Mesothelial cell of epicardium (in vitro differentiated cells): ENCODE measurements around the gene ZNF83. TPM values are rescaled to one million over a fixed set of nuclear protein-coding genes. Genes with fewer than 3 reads are reported as not detected.
"Not testable (repeated sequence)": the region's sequence is repeated elsewhere in the genome, so short reads cannot be mapped to it uniquely, and the experiment has no call there.

Source experiments
- DNase-seq, 2 experiments: peaks; one replicate each; pipeline ENCODE4 v3.0.0; 2021; ENCODE audit warnings: low spot score in 2 of 2; ENCODE audit not compliant: unreplicated experiment in 2 of 2
- H3K27ac Mint-ChIP-seq: 2 replicates; pipeline ENCODE4 v1.8.0; 2021; ENCODE audit warnings: mixed read lengths
- H3K27me3 Mint-ChIP-seq: 2 replicates; pipeline ENCODE4 v1.8.0; 2021; ENCODE audit warnings: low read depth, mixed read lengths
- H3K36me3 Mint-ChIP-seq: 2 replicates; pipeline ENCODE4 v1.8.0; 2021; ENCODE audit warnings: mixed read lengths
- H3K4me1 Mint-ChIP-seq: 2 replicates; pipeline ENCODE4 v1.8.0; 2021; ENCODE audit warnings: mixed read lengths
- H3K4me3 Mint-ChIP-seq: 2 replicates; pipeline ENCODE4 v1.8.0; 2021; ENCODE audit warnings: mild to moderate bottlenecking, moderate library complexity, mixed read lengths
- H3K9me3 Mint-ChIP-seq: 2 replicates; pipeline ENCODE4 v1.8.0; 2021; ENCODE audit warnings: mixed read lengths
- total RNA-seq: library from RNA; stranded (reverse); gene quantifications from 3 replicates; pipeline ENCODE4 v1.2.1, GENCODE V29; 2021
- TF ChIP-seq, protein P1 (sequence below): fragments of 200-600 bp; sonication (generic); IDR thresholded peaks from one replicate; pipeline ENCODE4 v1.5.0; 2021; ENCODE audit warnings: antibody characterized with exemption; ENCODE audit not compliant: unreplicated experiment

Gene ZNF83
- total RNA-seq, 1 donor from 2014 or later = 143 TPM

DNA sequence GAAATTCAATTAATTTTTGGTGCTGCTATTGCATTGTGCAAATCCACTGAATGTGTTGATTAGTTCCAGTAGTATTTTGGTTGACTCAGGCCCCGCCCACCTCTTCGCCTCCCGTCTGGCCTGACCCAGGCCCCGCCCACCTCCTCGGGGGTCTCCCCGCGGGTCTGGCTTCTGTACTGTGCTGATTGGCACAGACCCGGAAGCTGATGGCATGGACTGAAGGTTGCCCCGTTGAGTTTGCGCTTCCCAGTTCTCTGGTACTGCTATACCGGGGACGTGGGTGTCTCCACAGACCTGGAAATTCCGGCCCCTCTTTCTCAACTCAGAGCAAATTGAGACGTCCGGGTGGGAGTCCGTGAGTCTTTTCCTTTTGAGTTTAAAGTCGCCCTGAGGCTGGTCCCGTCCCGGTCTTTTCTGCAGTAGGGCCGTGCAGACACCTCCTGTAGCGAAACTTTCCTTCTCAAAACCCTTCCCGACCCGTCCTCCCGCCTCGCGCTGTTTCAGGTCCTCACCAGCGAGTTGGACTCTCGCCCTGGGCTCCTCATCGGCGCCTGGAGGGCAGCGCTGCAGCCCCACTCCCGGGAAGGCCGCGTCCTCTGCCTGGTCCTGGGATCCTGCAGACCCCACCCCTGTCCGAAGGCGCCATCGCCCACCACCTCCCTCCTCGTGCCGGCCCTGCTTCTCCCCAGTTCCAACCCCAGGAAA is 53.3 kb downstream of the ZNF83 start:
- no peak for DNase-seq
- Mint-ChIP-seq H3K27ac (no peak overlapping the region), H3K4me3 (no peak overlapping the region), H3K4me1 (no peaks in the 10 kb centered on the region), H3K36me3 (peaks cover 52% of the 10 kb centered on the region), H3K27me3 (no peaks in the 10 kb centered on the region), H3K9me3 (peaks cover 19% of the 10 kb centered on the region)
- TF ChIP-seq, protein P1, sequence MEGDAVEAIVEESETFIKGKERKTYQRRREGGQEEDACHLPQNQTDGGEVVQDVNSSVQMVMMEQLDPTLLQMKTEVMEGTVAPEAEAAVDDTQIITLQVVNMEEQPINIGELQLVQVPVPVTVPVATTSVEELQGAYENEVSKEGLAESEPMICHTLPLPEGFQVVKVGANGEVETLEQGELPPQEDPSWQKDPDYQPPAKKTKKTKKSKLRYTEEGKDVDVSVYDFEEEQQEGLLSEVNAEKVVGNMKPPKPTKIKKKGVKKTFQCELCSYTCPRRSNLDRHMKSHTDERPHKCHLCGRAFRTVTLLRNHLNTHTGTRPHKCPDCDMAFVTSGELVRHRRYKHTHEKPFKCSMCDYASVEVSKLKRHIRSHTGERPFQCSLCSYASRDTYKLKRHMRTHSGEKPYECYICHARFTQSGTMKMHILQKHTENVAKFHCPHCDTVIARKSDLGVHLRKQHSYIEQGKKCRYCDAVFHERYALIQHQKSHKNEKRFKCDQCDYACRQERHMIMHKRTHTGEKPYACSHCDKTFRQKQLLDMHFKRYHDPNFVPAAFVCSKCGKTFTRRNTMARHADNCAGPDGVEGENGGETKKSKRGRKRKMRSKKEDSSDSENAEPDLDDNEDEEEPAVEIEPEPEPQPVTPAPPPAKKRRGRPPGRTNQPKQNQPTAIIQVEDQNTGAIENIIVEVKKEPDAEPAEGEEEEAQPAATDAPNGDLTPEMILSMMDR = no peak

DNA sequence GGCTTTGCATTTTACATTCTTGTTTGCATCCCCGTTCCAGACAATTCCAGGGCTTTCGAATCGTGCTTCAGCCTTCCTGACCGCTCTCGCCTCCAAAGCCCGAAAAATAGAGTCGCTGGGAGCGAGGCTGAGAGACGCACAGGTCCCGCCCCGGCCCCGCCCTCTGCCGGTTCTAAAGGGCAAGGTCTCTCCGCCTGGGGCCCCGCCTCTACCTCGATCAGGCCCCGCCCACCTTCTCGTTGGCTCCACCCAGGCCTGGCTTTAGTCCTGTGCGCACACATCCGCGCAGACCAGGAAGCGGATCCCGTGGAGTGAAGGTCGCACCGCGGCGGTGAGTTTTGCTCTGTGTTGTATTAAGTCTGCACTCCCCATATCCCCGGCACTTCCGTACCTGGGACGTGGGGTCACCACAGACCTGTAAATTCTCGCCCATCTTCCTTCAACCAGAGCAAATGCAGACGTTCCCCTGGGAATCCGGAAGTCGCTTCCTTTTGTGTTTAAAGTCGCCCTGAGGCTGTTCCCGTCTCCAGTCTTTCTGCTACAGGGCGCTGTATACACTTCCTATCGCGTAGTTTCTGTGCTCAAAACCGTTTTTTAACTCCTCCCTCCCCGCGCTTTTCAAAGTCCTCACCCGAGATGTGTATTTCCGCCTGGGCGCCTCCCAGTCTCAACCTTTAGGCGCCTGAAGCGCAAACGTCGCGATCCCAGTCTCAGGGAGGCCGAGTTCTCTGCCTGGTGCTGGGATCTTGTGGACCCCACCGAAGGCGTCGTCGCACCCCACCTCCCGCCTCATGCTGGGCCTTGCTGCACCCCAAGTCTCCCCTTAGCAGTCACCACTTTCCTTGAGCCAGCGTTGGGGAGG is 67.9 kb downstream of the ZNF83 start, which contains the start of gene ZNF701:
Gene ZNF701 (plus strand): TSS at position 288 of the 862 bp plus-strand sequence. CDS start 3,861 bp downstream, outside the sequence.
- H3K27ac Mint-ChIP-seq = peak within 1 kb of the TSS; percentile 99
- no peaks in the 10 kb centered on the region for H3K9me3 Mint-ChIP-seq
- H3K4me1 Mint-ChIP-seq = peaks cover 20% of the 10 kb centered on the region
- H3K27me3 Mint-ChIP-seq = no peaks in the 10 kb centered on the region
- peak; percentile 91 to 99 for DNase-seq
- TF ChIP-seq, protein P1 = peak; percentile 69
- H3K36me3 Mint-ChIP-seq = peaks cover 25% of the 10 kb centered on the region
- H3K4me3 Mint-ChIP-seq = peak within 1 kb of the TSS; percentile 91

DNA sequence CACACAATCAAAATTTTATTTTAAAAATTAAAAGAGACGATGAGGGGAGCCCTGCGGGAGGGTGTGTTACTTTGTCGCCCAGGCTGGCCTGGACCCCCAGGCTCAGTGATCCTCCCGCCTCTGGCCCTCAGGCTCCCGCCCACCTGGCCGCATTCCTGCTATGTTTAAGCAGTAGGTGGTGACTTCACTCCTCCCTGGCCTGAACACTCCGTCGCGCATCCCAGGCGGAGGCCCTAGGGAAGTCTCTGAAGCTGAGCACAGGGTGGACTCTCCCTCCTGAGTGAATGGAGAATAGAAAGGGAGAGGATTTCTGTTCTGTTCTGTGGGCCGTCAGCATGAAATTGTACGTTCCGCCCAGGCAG is 68.5 kb downstream of the ZNF83 start:
- H3K27ac Mint-ChIP-seq = peak overlapping the region; percentile 99
- H3K9me3 Mint-ChIP-seq, H3K27me3 Mint-ChIP-seq: not testable (repeated sequence)
- peaks cover 27% of the 10 kb centered on the region for H3K36me3 Mint-ChIP-seq
- peak; percentile 35 to 67 for DNase-seq
- peak overlapping the region; percentile 91 for H3K4me3 Mint-ChIP-seq
- peaks cover 20% of the 10 kb centered on the region for H3K4me1 Mint-ChIP-seq

DNA sequence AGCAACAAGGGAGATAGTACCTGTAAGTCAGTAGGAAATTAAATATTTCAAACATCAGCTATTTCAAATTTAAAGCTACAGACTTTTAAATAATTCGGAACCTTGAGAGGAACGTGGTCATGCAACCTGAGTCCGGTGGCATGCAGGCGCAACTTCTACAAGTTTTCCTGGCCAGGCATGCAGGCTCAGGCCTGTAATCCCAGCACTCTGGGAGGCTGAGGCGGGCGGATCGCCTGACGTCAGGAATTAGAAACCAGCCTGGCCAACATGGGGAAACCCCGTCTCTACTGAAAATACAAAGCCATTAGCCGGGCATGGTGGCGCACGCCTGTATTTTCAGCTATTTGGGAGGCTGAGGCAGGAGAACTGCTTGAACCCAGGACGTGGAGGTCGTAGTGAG is 70.2 kb downstream of the ZNF83 start:
- TF ChIP-seq, protein P1 = no peak
- Mint-ChIP-seq H3K36me3 (peaks cover 30% of the 10 kb centered on the region), H3K9me3 (no peaks in the 10 kb centered on the region), H3K4me1 (peaks cover 20% of the 10 kb centered on the region), H3K27me3 (no peaks in the 10 kb centered on the region), H3K27ac (no peak overlapping the region), H3K4me3 (no peak overlapping the region)
- no peak for DNase-seq

DNA sequence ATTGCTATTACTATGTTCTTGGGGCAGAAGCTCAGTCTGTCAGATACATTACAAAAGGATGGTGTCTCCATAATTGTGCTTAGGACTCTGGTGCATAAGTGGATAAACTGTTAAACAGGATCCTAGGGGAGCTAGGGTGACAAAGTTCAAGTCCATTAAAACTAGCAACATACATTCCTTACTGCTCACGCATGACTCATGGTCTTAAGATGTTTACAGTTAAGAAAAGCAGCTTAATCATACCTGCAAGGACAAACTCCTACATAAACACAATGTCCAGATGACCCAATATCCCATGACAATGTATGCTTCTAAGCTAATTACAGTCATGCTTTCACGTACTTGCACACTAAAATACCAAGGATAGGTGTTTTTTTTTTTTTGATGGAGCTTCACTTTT is 71.6 kb downstream of the ZNF83 start:
- Mint-ChIP-seq H3K9me3 (no peaks in the 10 kb centered on the region), H3K4me3 (no peak overlapping the region)

More for the DNA sequence above, 71.6 kb downstream of the ZNF83 start:
- Mint-ChIP-seq H3K4me1 (peaks cover 19% of the 10 kb centered on the region), H3K27ac (no peak overlapping the region), H3K36me3 (peaks cover 31% of the 10 kb centered on the region), H3K27me3 (no peaks in the 10 kb centered on the region)
- no peak for DNase-seq
- TF ChIP-seq, protein P1 = no peak
